ENCODE results near the gene CCDC33. TPM values are rescaled to one million over a fixed set of nuclear protein-coding genes. Genes with fewer than 3 reads are reported as not detected.
A peak's percentile ranks its signal among the peaks of the same experiment; 100 is the strongest.

The CCDC33 gene
- total RNA-seq, 4 donors from 2014 or later = 1.4 to 2.8 (median 1.7) TPM

DNA sequence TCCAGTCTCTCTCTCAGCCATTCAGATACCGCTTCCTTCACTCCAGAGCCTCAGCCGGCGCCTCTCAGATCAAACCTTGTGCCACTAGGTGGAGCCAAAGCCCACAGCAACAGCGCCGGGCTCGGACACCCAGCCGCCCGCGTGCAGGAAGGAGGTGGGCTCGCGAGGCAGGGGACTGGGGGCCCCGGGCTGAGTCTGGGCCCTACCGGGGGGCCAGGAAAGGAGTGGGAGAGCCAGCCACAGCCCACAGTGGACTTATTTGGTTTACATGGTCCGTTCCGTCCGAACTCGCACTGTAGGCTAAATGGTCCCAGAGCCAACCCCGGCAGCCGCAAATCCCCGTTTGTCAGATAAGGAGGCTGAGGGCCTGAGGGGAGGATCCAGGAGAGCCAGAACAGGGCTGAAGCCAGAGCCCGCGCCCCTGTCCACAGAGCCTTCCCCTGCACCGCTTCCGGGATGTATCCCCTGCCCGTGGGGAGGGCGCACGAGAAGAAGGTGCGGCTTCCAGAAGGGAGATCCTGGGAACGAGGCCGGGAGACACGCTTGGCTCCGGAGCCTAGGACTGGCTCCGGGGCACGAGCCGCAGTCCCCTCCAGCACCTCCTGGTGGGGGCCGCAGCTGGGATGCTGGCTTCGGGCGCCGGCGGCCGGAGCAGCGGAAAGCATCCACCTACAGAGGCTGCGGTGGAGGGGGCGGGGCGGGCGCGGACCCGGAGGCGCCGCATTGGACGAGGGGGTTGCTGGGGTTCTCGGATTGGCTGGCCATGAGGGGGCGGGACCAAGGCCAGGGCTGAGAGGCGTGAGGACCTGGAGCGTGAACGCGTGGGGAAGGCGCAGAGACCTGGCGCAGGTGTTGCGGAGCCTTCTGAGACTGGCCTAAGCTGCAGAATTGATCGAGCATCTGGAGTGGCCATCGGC, 137.9 kb downstream of the CCDC33 start:
- no peaks in the 10 kb centered on the region for H3K27me3 ChIP-seq
- no peaks in the 10 kb centered on the region for H3K9me3 ChIP-seq
- peak overlapping the region in 1 of 2 donors; percentile 45 for H3K27ac ChIP-seq
- peak; percentile 92 for DNase-seq
- H3K4me1 ChIP-seq = peaks cover 0 to 5% of the 10 kb centered on the region in 2 donors
- no peaks in the 10 kb centered on the region for H3K36me3 ChIP-seq
- no peak for TF ChIP-seq POLR2A (IDR thresholded peaks at IDR 0.05)
- TF ChIP-seq CTCF (IDR thresholded peaks at IDR 0.05) = peak; percentile 88 to 92 (median 90)
- H3K4me3 ChIP-seq = peak overlapping the region; percentile 38 to 50
- intact Hi-C loops (cut with DNase I; ENCODE audit: low total_unique reads) = loop anchor here (10.0 kb wide), 1 partner anchor 251 kb away; no protein-coding TSS in a partner anchor

GRCh38 chr15:74374648-74375302, 138.6 kb downstream of the CCDC33 start:
- TF ChIP-seq CTCF (IDR thresholded peaks at IDR 0.05) (no peak), POLR2A (IDR thresholded peaks at IDR 0.05) (no peak)
- intact Hi-C loops (cut with DNase I; ENCODE audit: low total_unique reads) = loop anchor here (5.0 to 10.0 kb wide), 2 partner anchors 250 to 393 kb away; no protein-coding TSS in a partner anchor
- H3K27ac ChIP-seq = no peak overlapping the region
- no peaks in the 10 kb centered on the region for H3K27me3 ChIP-seq
- DNase-seq = no peak
- H3K36me3 ChIP-seq = no peaks in the 10 kb centered on the region
- H3K4me3 ChIP-seq = peak overlapping the region in 1 of 2 donors; percentile 50
- no peaks in the 10 kb centered on the region for H3K9me3 ChIP-seq
- peaks cover 0 to 5% of the 10 kb centered on the region in 2 donors for H3K4me1 ChIP-seq

DNA sequence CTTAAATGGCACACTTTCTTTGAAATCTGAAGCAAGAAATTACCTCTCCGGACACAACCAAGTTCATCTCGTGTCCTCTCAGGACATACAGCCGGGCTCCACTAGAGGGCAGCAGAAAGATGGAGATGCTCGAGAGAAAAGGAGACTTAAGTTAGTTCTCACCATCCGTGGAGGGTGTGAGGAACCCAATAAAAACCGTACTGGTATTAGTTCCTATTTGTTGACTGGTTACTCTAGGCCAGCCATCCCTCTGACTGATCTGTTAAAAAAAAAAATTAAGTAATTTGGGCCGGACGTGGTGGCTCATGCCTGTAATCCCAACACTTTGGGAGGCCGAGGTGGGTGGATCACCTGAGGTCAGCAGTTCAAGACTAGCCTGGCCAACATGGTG, 139.2 kb downstream of the CCDC33 start:
- peaks cover 0 to 5% of the 10 kb centered on the region in 2 donors for H3K4me1 ChIP-seq
- H3K36me3 ChIP-seq = no peaks in the 10 kb centered on the region
- peak; percentile 76 to 82 for DNase-seq
- H3K27me3 ChIP-seq = no peaks in the 10 kb centered on the region
- intact Hi-C loops (cut with DNase I; ENCODE audit: low total_unique reads) = loop anchor here (5.0 to 10.0 kb wide), 2 partner anchors 250 to 392 kb away; no protein-coding TSS in a partner anchor
- TF ChIP-seq POLR2A (IDR thresholded peaks at IDR 0.05) = no peak
- TF ChIP-seq CTCF (IDR thresholded peaks at IDR 0.05) = peak; percentile 68 to 92 (median 76)
- no peak overlapping the region for H3K4me3 ChIP-seq
- H3K9me3 ChIP-seq = no peaks in the 10 kb centered on the region
- no peak overlapping the region for H3K27ac ChIP-seq

- no peak for TF ChIP-seq CTCF (IDR thresholded peaks at IDR 0.05)
- no peak for TF ChIP-seq POLR2A (IDR thresholded peaks at IDR 0.05)
- no peaks in the 10 kb centered on the region for H3K36me3 ChIP-seq
- no peak for DNase-seq
- H3K4me3 ChIP-seq = no peak overlapping the region
- H3K9me3 ChIP-seq = no peaks in the 10 kb centered on the region
- H3K27ac ChIP-seq = no peak overlapping the region
- H3K27me3 ChIP-seq = no peaks in the 10 kb centered on the region
- intact Hi-C loops (cut with DNase I; ENCODE audit: low total_unique reads) = loop anchor here (5.0 to 10.0 kb wide), 2 partner anchors 249 to 391 kb away; no protein-coding TSS in a partner anchor
- peaks cover 0 to 5% of the 10 kb centered on the region in 2 donors for H3K4me1 ChIP-seq
Observed at GRCh38 chr15:74376226-74376625, 140.1 kb downstream of the CCDC33 start.

Data from uterus (tissue), 4 donors.